ENCODE results near the gene CACNA2D4. TPM values are rescaled to one million over a fixed set of nuclear protein-coding genes. Genes with fewer than 3 reads are reported as not detected.

The CACNA2D4 gene
- total and polyA plus RNA-seq, 2 donors (not counting 3 experiments of a cell fraction or from before 2014, with no cell fraction given) = 0.58 to 0.73 TPM

DNA sequence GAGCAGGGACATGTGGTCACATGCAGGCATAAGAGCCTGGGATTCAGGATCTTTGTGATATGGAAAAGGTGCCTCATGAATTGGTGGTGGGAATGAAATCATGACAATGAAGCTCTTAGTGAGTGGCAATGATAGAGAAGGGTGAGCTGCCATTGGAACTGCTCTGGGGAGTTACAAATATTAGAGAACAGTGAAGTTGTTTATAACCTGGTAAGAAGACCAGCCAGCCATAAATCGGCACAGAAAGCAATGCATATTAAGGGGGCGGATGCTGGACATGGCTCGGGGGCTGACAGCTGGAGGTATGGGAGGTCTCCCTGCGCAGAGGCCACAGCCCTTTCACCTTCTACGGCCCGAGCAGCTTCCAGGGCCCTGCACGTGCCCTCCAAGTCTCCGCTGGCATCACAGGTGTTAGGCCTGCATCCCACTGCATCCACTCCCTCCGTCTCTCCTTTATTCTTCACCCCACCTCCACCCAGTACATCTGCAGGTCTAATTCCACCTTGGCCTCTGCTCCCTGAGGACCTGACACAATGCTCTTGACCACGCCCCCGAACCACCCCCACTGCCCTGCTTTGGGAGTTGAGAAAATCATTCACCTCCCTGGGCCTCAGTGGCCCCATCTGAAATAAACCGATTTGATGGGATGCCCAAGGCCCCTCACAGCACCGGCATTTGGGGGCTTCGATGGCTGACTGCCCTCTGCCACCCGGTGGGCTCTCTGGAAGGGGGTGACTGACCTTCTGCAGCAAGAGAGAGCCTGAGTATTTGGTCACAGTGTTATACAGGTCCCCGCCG lies 4.1 kb downstream of the CACNA2D4 start:
- no peak overlapping the region for H3K4me2 ChIP-seq (ENCODE audit: insufficient read depth, low read length)
- BruUV-seq (replicated peaks) = no TSS peak
- ChIA-PET POLR2A (no interaction called here), CTCF (interaction anchor here (1.2 kb wide), 1 partner anchor 26 kb away, joined by 3 read pairs; no protein-coding TSS in a partner anchor)
- no peaks in the 10 kb centered on the region for H3K36me3 ChIP-seq (ENCODE audit: control insufficient read depth in 2 of 2, extremely low read depth in 1 of 2, insufficient read depth in 2 of 2, low read length in 2 of 2)
- intact Hi-C loops (cut with micrococcal nuclease) = no loop called here
- no peak overlapping the region for H2AFZ ChIP-seq (ENCODE audit: low read depth, low read length)
- H3K79me2 ChIP-seq (ENCODE audit: control insufficient read depth, insufficient read depth, low read length) = no peaks in the 10 kb centered on the region
- no peaks in the 10 kb centered on the region for H3K4me1 ChIP-seq (ENCODE audit: control insufficient read depth, extremely low read depth, insufficient read depth, low read length)
- H3K9me3 ChIP-seq (replicated peaks; ENCODE audit: control insufficient read depth, insufficient read depth, low read length) = no peaks in the 10 kb centered on the region
- no peak for FAIRE-seq
- peaks cover 1% of the 10 kb centered on the region in 2 experiments for H3K27me3 ChIP-seq (ENCODE audit: control insufficient read depth in 2 of 2, insufficient read depth in 2 of 2, low read length in 2 of 2)
- no peak overlapping the region for H3K27ac ChIP-seq (ENCODE audit: insufficient read depth, low read depth, low read length)
- no peak overlapping the region for H3K4me3 ChIP-seq (replicated peaks in 1 of 3; ENCODE audit: insufficient read depth in 1 of 3, low read depth in 1 of 3, low read length in 3 of 3)
- H4K20me1 ChIP-seq (replicated peaks; ENCODE audit: control insufficient read depth, extremely low read depth, insufficient read depth, low read length) = no peaks in the 10 kb centered on the region
- dilution Hi-C loops (cut with MboI; ENCODE audit: extremely low pct_ligation_motif_present, low sequenced_read_pairs) = no loop called here
- no peak for DNase-seq (ENCODE audit: low read depth, low spot score)
- H3K9ac ChIP-seq (replicated peaks; ENCODE audit: extremely low read depth, insufficient read depth, low read length) = no peak overlapping the region
- TF ChIP-seq GATA2 (IDR thresholded peaks at IDR 0.05; ENCODE audit: insufficient read depth, insufficient read length, low read depth, low read length) (no peak), FOS (IDR thresholded peaks at IDR 0.05; ENCODE audit: borderline replicate concordance, insufficient read depth, low read length) (no peak), EZH2 (IDR thresholded peaks at IDR 0.05; ENCODE audit: borderline replicate concordance, low read depth, low read length, severe bottlenecking) (no peak)
- no peaks in the 10 kb centered on the region for H3K9me1 ChIP-seq (replicated peaks; ENCODE audit: control insufficient read depth, extremely low read depth, insufficient read depth, low read length)

DNA sequence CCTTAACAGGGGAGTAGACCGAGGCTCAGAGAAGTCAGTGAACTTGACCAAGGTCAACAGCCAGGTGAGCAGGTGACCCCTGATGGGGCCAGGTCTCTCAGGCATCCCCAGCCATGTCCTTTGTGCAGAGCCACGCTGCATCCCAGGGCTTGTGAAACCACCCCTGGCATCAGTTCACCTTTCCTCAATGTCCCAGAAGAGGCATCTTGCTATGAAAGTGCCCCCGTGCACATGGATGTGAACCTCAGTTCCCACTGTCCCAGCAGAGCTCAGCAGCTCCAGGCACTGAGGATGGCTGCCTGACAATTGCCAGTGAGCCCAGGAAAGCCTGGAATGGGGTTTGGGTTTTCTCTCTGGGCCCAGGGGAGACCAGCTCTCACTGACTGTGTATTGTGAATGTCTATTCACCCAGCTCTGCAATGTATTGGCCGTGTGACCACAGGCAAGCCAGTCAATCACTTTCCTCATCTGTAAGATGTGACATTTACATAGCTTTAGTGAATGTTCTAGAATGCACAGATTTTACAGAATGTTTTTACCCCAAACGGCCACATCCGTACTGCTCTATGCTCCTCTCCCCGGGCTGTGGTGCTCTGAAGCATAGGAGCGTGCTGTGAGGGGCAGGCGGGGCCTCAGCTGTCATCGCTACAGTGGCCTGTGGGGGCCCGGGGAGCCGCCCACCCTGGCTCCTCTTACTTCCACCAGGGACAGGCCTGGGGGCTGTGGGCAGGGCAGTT lies 4.9 kb downstream of the CACNA2D4 start:
- Histone ChIP-seq H4K20me1 (replicated peaks; ENCODE audit: control insufficient read depth, extremely low read depth, insufficient read depth, low read length) (no peaks in the 10 kb centered on the region), H3K9me3 (replicated peaks; ENCODE audit: control insufficient read depth, insufficient read depth, low read length) (no peaks in the 10 kb centered on the region), H3K4me2 (ENCODE audit: insufficient read depth, low read length) (no peak overlapping the region), H3K36me3 (ENCODE audit: control insufficient read depth in 2 of 2, extremely low read depth in 1 of 2, insufficient read depth in 2 of 2, low read length in 2 of 2) (no peaks in the 10 kb centered on the region), H3K79me2 (ENCODE audit: control insufficient read depth, insufficient read depth, low read length) (no peaks in the 10 kb centered on the region), H3K9ac (replicated peaks; ENCODE audit: extremely low read depth, insufficient read depth, low read length) (no peak overlapping the region), H3K9me1 (replicated peaks; ENCODE audit: control insufficient read depth, extremely low read depth, insufficient read depth, low read length) (no peaks in the 10 kb centered on the region), H3K4me3 (replicated peaks in 1 of 3; ENCODE audit: insufficient read depth in 1 of 3, low read depth in 1 of 3, low read length in 3 of 3) (no peak overlapping the region), H2AFZ (ENCODE audit: low read depth, low read length) (no peak overlapping the region), H3K27me3 (ENCODE audit: control insufficient read depth in 2 of 2, insufficient read depth in 2 of 2, low read length in 2 of 2) (peaks cover 0 to 1% of the 10 kb centered on the region in 2 experiments), H3K4me1 (ENCODE audit: control insufficient read depth, extremely low read depth, insufficient read depth, low read length) (no peaks in the 10 kb centered on the region), H3K27ac (ENCODE audit: insufficient read depth, low read depth, low read length) (no peak overlapping the region)
- no TSS peak for BruUV-seq (replicated peaks)
- no peak for DNase-seq (ENCODE audit: low read depth, low spot score)
- intact Hi-C loops (cut with micrococcal nuclease) (no loop called here), dilution Hi-C loops (cut with MboI; ENCODE audit: extremely low pct_ligation_motif_present, low sequenced_read_pairs) (no loop called here)
- no peak for FAIRE-seq
- ChIA-PET CTCF (interaction anchor here (1.2 kb wide), 1 partner anchor 27 kb away, joined by 3 read pairs; no protein-coding TSS in a partner anchor), POLR2A (no interaction called here)
- TF ChIP-seq, protein P1, sequence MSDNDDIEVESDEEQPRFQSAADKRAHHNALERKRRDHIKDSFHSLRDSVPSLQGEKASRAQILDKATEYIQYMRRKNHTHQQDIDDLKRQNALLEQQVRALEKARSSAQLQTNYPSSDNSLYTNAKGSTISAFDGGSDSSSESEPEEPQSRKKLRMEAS (IDR thresholded peaks at IDR 0.05; ENCODE audit: insufficient read depth, insufficient read length) = no peak
- TF ChIP-seq EZH2 (IDR thresholded peaks at IDR 0.05; ENCODE audit: borderline replicate concordance, low read depth, low read length, severe bottlenecking) (no peak), FOS (IDR thresholded peaks at IDR 0.05; ENCODE audit: borderline replicate concordance, insufficient read depth, low read length) (no peak), POLR2A (IDR thresholded peaks at IDR 0.05; ENCODE audit: low read depth, low read length) (no peak), JUN (IDR thresholded peaks at IDR 0.05; ENCODE audit: borderline replicate concordance, insufficient read depth, insufficient read length, low read depth) (no peak), POLR2AphosphoS5 (IDR thresholded peaks at IDR 0.05; ENCODE audit: insufficient read depth, low read depth, low read length) (no peak), MYC (IDR thresholded peaks at IDR 0.05; ENCODE audit: low read depth, low read length) (no peak), GATA2 (IDR thresholded peaks at IDR 0.05; ENCODE audit: insufficient read depth, insufficient read length, low read depth, low read length) (no peak)
- TF ChIP-seq, protein P2, sequence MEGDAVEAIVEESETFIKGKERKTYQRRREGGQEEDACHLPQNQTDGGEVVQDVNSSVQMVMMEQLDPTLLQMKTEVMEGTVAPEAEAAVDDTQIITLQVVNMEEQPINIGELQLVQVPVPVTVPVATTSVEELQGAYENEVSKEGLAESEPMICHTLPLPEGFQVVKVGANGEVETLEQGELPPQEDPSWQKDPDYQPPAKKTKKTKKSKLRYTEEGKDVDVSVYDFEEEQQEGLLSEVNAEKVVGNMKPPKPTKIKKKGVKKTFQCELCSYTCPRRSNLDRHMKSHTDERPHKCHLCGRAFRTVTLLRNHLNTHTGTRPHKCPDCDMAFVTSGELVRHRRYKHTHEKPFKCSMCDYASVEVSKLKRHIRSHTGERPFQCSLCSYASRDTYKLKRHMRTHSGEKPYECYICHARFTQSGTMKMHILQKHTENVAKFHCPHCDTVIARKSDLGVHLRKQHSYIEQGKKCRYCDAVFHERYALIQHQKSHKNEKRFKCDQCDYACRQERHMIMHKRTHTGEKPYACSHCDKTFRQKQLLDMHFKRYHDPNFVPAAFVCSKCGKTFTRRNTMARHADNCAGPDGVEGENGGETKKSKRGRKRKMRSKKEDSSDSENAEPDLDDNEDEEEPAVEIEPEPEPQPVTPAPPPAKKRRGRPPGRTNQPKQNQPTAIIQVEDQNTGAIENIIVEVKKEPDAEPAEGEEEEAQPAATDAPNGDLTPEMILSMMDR (IDR thresholded peaks at IDR 0.05; ENCODE audit: extremely low read depth in 1 of 2, insufficient read depth in 1 of 2, low read depth in 1 of 2, low read length in 2 of 2) = no peak

Data from endothelial cell of umbilical vein (primary cell).